ENCODE results near the gene HEATR5A. TPM values are rescaled to one million over a fixed set of nuclear protein-coding genes. Genes with fewer than 3 reads are reported as not detected.
"Not testable (repeated sequence)": the region's sequence is repeated elsewhere in the genome, so short reads cannot be mapped to it uniquely, and the experiment has no call there.

Gene HEATR5A
- total RNA-seq, 1 donor from 2014 or later, result 25.3 TPM

DNA sequence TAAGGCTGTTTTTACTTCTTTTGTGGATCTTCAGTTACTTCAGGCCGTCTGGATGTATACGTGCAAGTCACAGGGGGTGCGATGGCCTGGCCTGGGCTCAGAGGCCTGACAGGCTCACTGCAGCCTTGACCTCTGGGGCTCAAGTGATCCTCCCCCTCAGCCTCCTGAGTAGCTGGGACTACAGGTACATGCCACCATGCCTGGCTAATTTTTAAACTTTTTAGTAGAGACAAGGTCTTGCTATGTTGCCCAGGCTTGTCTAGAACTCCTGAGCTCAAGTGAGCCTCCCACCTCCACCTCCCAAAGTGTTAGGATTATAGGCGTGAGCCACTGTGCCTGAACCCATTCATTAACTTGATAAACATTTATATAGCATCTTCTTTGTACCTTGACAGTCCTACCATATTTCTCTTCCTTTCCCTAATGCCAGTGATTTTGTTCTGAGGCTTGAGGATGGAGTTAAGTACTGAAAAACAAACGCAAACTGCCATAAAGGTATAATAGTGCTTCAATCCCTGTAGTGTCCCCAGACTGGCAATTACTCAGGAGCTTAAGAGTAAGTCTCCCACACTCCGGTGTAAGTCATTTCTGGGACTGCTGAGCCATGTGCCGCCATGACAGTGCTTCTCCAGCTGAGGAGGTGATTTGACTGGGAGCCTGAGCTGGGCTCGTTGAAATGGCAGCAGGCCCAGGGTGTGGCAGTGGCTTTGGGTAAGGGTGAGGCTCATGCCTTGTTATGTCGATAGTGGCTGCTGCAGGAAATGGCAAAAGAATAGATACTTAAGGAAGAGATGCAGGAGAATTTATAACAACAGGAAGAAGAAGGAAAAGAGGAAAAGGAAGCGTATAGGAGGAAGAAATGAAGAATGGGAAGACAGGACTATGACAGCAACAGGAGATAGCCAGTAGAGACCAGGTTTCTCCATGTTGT is 169.1 kb downstream of the HEATR5A start:
- peak overlapping the region; percentile 11 for H3K27ac Mint-ChIP-seq (ENCODE audit: unreplicated experiment)
- no peak overlapping the region for H3K4me3 Mint-ChIP-seq (ENCODE audit: unreplicated experiment)
- TF ChIP-seq, protein P1, sequence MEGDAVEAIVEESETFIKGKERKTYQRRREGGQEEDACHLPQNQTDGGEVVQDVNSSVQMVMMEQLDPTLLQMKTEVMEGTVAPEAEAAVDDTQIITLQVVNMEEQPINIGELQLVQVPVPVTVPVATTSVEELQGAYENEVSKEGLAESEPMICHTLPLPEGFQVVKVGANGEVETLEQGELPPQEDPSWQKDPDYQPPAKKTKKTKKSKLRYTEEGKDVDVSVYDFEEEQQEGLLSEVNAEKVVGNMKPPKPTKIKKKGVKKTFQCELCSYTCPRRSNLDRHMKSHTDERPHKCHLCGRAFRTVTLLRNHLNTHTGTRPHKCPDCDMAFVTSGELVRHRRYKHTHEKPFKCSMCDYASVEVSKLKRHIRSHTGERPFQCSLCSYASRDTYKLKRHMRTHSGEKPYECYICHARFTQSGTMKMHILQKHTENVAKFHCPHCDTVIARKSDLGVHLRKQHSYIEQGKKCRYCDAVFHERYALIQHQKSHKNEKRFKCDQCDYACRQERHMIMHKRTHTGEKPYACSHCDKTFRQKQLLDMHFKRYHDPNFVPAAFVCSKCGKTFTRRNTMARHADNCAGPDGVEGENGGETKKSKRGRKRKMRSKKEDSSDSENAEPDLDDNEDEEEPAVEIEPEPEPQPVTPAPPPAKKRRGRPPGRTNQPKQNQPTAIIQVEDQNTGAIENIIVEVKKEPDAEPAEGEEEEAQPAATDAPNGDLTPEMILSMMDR (IDR thresholded peaks at IDR 0.05; ENCODE audit: unreplicated experiment), result no peak
- H3K4me1 Mint-ChIP-seq (ENCODE audit: unreplicated experiment), result peaks cover 4% of the 10 kb centered on the region
- no peaks in the 10 kb centered on the region for H3K9me3 Mint-ChIP-seq (ENCODE audit: unreplicated experiment)
- H3K36me3 Mint-ChIP-seq (ENCODE audit: low read depth, unreplicated experiment), result no peaks in the 10 kb centered on the region
- no peak for DNase-seq (ENCODE audit: low spot score)
- peaks cover 2% of the 10 kb centered on the region for H3K27me3 Mint-ChIP-seq (ENCODE audit: unreplicated experiment)

DNA sequence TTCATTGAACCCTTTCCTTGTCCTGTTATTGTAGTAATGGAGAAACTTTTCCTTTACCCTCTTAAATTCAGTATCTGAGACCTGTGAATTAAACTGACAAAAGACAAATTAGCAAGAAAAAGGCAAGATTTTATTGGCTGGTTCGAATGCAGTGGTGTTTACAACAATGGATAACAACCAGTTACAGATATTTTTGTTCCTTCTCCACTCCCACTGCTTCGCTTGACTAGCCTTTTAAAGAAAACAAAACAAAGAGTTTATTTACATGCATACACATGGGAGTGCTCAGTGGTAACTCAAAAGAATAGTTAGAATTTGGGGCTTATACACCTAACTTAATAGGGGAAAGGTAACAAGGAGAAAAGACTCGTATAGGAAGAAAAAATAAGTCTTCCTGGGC is 175.7 kb downstream of the HEATR5A start:
- no peak for DNase-seq (ENCODE audit: low spot score)
- no peak overlapping the region for H3K27ac Mint-ChIP-seq (ENCODE audit: unreplicated experiment)
- H3K4me3 Mint-ChIP-seq (ENCODE audit: unreplicated experiment), result no peak overlapping the region
- TF ChIP-seq, protein P1 (IDR thresholded peaks at IDR 0.05; ENCODE audit: unreplicated experiment), result no peak
- H3K36me3 Mint-ChIP-seq (ENCODE audit: low read depth, unreplicated experiment), result no peaks in the 10 kb centered on the region
- no peaks in the 10 kb centered on the region for H3K27me3 Mint-ChIP-seq (ENCODE audit: unreplicated experiment)
- H3K9me3 Mint-ChIP-seq (ENCODE audit: unreplicated experiment), result no peaks in the 10 kb centered on the region
- peaks cover 12% of the 10 kb centered on the region for H3K4me1 Mint-ChIP-seq (ENCODE audit: unreplicated experiment)

DNA sequence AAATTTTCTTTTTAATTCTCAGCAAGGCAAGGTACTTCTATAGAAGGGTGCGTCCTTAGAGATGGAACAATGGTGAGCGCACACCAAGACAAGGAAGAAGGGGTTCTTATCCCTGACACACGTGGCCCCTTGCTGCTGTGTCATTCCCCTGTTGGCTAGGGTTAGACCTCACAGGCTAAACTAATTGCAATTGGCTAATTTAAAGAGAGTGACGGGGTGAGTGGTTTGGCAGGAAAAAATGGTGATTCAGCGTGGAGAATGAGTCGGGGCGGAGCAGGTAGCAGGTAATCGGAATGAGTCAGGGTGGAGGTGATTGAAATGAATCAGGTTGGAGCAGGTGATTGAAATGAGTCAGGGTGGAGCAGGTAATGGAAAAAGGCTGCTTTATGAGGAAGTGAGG is 176.5 kb downstream of the HEATR5A start:
- Mint-ChIP-seq H3K36me3 (ENCODE audit: low read depth, unreplicated experiment) (no peaks in the 10 kb centered on the region), H3K4me1 (ENCODE audit: unreplicated experiment) (peaks cover 12% of the 10 kb centered on the region), H3K9me3 (ENCODE audit: unreplicated experiment) (no peaks in the 10 kb centered on the region), H3K4me3 (ENCODE audit: unreplicated experiment) (no peak overlapping the region), H3K27me3 (ENCODE audit: unreplicated experiment) (no peaks in the 10 kb centered on the region), H3K27ac (ENCODE audit: unreplicated experiment) (no peak overlapping the region)
- no peak for DNase-seq (ENCODE audit: low spot score)
- TF ChIP-seq, protein P1 (IDR thresholded peaks at IDR 0.05; ENCODE audit: unreplicated experiment), result no peak

DNA sequence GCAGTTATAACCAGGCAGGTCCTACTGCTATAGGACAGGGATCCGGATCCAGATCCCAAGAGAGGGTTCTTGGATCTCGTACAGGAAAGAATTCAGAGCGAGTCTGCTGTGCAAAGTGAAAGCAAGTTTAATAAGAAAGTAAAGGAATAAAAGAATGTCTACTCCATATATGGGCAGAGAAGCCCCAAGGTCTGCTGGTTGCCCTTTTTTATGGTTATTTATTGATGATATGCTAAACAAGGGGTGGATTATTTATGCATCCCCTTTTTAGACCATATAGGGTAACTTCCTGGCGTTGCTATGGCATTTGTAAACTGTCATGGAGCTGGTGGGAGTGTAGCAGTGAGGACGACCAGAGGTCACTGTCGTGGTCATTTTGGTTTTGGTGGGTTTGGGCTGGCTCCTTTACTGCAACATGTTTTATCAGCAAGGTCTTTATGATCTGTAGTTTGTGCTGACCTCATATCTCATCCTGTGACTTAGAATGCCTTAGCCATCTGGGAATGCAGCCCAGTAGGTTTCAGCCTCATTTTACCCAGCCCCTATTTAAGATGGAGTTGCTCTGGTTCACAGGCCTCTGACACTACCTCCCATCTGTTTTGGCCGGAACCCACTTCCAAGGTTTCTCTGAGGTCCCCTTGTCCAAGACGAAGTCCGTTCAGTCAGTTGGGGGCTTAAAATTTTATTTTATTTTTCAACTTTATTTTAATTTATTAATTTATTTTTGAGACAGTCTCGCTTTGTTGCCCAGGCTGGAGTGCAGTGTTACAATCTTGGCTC is 178.0 kb downstream of the HEATR5A start:
- H3K27me3 Mint-ChIP-seq (ENCODE audit: unreplicated experiment); DNase-seq (ENCODE audit: low spot score); H3K27ac Mint-ChIP-seq (ENCODE audit: unreplicated experiment); H3K9me3 Mint-ChIP-seq (ENCODE audit: unreplicated experiment); H3K36me3 Mint-ChIP-seq (ENCODE audit: low read depth, unreplicated experiment); H3K4me3 Mint-ChIP-seq (ENCODE audit: unreplicated experiment): not testable (repeated sequence)
- peaks cover 12% of the 10 kb centered on the region for H3K4me1 Mint-ChIP-seq (ENCODE audit: unreplicated experiment)

Other genes with a start within 250 kb of the HEATR5A start
- gene HECTD1, start 212.8 kb downstream of the HEATR5A start, total RNA-seq (ENCODE audit: unreplicated experiment), result 222 TPM
- 5.1 TPM for gene DTD2, start 37.0 kb upstream of the HEATR5A start, total RNA-seq (ENCODE audit: unreplicated experiment)
- not detected for gene GPR33, start 67.5 kb upstream of the HEATR5A start, total RNA-seq (ENCODE audit: unreplicated experiment)
- 11.3 TPM for gene NUBPL, start 140.9 kb upstream of the HEATR5A start, total RNA-seq (ENCODE audit: unreplicated experiment)